ENCODE results near the gene FMO1.
"Not testable (repeated sequence)": the region's sequence is repeated elsewhere in the genome, so short reads cannot be mapped to it uniquely, and the experiment has no call there.

Gene FMO1

DNA sequence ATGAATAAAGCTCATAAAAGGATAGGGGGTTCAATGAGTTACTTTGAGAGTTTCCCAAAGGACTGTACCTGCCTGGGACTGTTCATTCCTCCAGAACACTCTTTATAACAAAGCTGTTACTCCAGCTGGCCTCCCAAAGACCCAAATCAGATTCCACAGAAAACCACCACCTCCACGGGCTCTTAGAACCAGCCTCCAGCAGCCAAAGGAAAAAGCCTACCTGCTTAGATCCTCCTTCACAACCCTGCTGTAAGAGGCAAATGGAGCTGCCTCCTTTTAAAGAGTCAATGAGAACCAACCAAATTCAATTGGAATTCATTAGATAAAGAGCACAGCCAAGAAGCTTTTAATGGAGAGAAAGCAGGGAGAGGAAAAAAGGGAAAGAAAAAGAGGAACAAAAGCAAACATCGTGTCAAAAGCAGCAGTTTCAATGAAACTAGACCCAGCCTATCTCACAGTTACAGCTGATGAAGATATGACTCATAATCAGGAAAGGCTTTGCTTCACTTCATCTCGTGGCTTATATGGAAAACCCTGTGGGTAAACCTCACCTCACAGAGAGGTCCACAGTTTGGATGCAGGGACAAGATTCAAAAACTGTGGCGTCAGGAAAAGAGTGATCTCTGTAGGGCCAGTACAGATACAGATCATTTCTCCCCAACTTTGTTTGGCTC lies 37.9 kb downstream of the FMO1 start:
- peak; percentile 81 for DNase-seq

DNA sequence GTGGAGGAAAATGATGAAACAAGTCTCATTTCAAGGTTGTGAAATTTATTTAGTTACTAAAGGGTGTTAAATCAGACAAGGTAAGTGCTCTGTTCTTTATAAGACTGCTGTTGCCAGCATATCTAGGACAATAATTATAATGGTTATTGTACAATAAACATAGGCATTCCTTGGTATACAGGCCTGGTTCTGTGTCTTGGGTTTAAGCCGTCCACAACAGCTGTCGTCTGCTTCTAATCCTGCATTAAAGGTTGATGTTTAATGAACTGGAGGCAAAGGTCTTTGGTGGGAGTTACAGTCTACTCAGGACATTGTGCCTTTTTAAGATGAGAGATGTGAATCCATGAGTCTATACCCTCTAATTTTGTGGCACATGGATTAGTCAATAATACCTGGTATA lies 42.3 kb downstream of the FMO1 start:
- no peak for DNase-seq

DNA sequence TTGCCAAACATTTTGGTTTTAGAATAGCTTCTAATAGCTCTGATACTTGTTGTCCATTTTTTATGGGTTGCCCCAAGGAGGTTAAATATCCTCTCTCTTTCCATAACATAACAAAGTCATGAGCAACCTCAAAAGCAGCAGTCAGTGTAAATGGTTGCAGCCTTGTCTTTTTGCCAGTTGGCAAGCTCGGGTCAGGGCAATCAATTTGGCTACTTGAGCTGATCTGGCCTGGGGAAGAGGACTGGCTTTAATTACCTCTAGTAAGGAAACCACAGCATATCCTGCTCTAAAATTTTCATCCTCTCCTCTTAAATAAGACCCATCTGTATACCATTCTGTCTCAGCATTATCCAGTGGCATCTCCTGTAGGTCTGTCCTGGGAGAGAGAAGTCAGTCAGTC lies 44.5 kb downstream of the FMO1 start:
- no peak for DNase-seq

DNA sequence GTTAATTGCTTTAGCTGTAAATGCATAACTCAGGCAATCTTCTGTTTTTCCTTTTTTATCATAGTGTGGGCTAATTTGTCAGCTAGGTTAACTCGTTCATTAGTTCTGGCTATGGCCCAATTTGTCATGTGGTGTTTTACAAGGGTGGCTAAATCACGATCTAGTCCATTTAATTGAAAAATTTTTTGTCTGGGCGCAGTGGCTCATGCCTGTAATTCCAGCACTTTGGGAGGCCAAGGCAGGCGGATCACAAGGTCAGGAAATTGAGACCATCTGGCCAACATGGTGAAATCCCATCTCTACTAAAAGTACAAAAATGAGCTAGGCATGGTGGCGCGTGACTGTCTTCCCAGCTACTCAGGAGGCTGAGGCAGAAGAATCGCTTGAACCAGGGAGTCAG lies 47.1 kb downstream of the FMO1 start:
- DNase-seq = not testable (repeated sequence)

DNA sequence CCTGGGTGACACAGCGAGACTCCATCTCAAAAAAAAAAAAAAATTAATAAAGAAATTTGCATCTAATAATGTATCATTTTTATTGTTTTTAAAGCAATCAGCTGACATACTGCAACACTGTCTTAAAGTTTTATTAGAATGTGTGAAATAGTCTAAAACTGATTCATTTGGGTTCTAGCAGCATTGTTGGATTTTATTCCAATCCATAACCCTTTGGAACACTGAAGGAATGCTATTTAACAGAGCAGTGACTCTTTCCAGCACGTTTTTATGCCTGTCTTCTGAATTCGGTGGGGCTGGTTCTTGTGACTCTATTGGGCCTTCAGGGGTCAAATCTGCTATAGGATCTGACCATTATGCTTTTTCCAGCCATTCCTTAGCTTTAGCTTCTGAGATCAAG lies 47.5 kb downstream of the FMO1 start:
- DNase-seq = no peak

DNA sequence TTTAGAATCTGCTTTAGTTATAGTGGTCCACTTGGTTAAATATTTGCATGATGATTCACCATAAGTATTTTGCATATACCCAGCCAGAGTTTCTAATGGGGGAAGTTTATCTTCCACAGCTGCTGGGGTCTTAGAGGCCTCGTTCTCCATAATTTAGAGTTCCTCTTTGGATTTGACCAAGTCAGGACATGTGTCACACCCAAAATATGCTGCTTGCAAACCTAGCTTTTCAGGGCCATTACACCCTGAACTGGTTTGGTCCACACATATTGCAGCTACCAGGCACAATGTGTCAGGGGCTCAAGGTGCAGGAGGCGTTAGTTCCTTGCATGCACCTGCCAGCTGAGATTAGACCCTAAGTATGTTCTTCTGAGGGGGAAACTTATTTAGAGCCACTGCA lies 48.6 kb downstream of the FMO1 start:
- no peak for DNase-seq

DNA sequence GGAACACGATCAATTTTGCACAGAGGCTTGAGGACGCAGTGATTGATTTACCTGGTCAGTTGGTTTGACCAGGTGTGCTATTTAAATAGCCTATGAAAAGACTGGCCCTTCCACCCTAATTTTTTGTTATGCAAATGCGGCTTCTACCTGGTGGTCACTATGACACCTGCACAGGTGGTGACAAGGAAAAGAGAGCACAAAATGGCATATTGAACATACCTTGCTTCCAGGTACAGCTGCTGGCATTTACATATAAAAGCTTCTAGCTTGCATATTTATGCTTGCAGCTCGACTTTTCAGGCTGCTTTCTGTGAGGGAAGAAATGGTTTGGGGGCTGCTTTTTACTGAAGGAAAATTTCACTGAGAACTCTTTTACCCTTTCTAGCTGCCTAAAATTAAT lies 50.4 kb downstream of the FMO1 start:
- no peak for DNase-seq

DNA sequence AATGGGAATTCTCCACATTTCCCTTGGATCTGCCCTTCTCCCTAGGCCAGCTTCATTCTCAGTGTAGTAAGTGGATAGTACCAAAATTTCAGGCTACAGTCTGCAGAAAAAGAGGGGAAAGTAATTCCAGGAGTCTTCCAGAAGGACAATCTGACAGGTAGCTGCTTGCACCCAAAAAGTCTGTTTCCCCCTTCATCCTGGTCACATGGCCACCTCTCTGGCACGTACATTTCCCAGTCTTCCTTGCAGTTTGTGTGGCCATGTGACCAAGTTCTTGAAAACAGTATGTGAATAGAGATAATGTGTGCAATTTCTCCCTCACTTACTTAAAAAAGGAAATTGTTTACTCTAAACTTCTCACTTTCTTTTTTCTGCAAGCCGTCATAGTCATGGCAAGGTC lies 51.0 kb downstream of the FMO1 start:
- DNase-seq = no peak

DNA sequence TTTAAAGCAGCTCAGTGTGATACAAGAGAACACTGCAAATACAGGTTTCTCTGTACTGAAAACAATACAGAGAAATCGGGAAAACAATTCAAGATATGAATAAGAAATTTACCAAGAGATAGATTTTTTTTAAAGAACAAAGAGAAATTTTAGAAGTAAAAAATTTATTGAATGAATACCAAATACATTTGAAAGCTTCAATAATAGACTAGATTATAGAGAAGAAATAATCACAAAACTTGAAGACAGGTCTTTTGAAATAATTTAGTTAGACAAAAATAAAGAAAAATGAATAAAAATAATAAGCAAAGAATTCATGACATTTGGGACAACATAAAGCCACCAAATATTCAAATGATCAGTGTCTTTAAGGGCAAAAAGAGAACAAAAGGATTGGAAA lies 52.1 kb downstream of the FMO1 start:
- DNase-seq = no peak

DNA sequence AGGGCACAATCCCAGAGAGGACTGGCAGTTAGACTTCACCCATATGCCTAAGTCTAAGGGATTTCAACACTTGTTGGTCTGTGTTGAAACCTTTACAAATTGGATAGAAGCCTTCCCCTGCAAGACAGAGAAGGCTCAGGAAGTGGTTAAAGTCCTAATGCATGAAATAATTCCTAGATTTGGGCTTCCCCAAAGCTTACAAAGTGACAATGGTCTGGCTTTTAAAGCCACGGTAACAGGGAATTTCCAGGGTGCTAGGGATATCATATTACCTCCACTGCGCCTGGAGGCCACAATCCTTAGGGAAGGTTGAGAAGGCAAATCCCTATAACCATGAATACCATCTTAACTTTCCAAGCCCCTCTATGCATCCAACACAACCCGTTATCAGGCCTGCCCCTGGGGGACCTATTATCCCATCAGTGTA lies 62.4 kb downstream of the FMO1 start:
- DNase-seq = peak; percentile 12

DNA sequence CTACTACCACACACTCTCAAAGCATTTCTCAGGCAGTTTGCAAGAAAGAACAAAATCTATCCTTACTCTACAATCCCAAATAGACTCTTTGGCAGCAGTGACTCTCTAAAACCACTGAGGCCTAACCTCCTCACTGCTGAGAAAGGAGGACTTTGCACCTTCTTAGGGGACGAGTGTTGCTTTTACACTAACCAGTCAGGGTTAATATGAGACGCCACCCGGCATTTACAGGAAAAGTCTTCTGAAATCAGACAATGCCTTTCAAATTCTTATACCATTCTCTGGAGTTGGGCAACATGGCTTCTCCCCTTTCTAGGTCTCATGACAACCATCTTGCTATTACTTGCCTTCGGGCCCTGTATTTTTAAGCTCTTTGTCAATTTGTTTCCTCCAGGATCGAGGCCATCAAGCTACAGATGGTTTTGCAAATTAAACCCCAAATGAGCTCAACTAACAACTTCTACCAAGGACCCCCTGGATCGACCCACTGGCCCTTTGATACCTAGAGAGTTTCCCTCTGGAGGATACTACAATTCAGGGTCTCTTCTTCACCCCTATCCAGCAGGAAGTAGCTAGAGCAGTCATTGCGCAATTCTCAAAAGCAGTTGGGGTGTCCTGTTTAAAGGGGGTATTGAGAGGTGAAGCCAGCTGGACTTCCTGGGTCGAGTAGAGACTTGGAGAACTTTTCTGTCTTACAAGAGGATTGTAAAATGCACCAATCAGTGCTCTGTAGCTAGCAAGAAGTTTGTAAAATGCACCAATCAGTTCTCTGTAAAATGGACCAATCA lies 63.7 kb downstream of the FMO1 start:
- DNase-seq = no peak

DNA sequence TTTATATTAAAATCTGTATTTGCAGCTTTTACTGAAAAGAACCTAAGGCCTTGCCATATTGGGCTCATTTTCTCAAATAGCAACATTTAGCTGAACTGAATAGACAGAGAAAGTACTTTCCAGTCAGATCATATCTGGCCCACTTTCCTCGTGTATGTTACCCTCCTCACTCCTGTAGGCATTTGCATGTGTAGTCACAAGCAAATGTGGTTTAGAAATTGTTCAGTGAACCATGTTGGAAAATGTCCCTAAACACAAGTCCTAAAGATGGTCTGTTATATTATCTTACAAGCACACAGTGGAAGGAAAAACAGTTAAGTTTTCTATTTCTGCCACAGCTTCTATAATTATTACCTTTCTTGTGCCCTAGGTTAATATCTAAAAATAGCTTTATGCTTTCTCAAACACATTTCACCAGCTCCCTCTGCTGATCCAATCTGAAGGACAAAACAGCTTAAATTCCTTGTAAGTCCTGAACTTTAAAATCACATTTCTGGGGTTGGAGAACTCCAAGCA lies 65.1 kb downstream of the FMO1 start:
- DNase-seq = no peak

DNA sequence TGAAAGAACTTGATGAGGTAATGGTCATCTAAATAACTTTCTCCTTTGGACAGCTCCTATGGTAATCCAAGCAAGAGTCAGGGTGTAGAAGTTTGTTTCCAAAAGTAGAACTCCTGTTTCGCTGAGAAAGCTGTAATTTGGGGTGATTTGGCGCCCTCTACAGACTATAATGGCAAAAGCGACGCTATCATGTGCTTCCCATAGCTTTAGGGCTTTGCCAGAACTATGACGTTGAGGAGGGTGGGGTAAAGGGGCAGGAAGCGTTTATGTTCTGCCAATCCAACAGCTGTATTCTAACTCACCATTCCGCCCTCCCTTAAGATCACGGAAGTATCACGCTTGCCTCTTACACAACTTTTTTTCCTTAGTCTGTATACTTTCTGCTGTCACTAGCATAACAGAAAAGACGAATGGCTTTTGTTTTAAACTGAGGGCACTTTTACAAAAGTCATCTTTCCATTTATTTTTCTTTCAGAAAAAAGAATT lies 65.6 kb downstream of the FMO1 start, which contains the start of gene FMO4:
Gene FMO4 (plus strand): TSS at position 349 of the 486 bp plus-strand sequence. CDS start 5,643 bp downstream, outside the sequence.
- DNase-seq = peak; percentile 98

DNA sequence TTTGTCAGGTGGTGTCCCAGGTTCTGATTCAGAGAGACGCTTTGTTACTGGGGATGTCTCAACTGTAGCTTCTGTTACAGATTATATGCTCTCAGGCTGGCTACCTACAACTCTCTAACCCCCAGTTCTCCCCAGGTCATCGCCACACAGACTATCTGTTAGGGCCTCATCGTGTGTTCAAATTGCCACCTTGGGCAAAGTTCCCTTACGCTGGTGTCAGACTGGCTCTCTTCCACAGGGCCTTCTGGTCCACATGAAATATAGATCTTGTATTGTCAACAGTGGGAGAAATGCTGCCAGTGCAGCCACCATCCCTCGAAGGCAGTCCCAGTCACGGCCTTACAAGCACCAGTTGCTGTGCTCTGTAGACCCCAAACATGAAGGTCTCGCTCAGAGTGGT lies 81.0 kb downstream of the FMO1 start:
- no peak for DNase-seq

DNA sequence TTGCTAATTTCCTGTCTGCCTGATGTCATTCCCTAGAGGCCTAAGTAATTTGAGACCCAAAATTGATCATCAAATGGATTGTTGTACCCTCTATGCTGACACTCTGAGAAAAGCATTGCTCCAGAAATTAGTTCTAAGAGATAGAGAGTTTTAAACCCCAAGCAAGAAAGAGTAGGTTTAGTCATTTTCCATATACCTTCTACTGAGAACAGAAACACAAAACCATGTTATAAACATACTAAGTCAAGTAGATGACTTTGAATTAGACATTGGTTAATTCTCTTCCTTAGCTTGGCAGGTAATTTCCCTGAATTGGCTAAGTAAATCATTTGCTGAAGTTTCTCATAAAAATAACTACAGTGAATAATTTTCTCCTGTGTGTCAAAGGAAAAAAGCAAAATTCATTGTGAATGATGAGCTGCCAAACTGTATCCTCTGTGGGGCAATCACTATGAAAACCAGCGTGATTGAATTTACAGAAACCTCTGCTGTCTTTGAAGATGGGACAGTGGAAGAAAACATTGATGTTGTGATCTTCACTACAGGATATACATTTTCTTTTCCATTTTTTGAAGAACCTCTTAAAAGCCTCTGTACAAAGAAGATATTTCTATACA lies 85.8 kb downstream of the FMO1 start:
- no peak for DNase-seq
